ENCODE measurements around the gene DHRS12. TPM values are rescaled to one million over a fixed set of nuclear protein-coding genes. Genes with fewer than 3 reads are reported as not detected.
A peak's percentile ranks its signal among the peaks of the same experiment; 100 is the strongest.

DHRS12 gene
- total and polyA plus RNA-seq, 12 donors = 5.5 to 20.6 (median 10.3) TPM

DNA sequence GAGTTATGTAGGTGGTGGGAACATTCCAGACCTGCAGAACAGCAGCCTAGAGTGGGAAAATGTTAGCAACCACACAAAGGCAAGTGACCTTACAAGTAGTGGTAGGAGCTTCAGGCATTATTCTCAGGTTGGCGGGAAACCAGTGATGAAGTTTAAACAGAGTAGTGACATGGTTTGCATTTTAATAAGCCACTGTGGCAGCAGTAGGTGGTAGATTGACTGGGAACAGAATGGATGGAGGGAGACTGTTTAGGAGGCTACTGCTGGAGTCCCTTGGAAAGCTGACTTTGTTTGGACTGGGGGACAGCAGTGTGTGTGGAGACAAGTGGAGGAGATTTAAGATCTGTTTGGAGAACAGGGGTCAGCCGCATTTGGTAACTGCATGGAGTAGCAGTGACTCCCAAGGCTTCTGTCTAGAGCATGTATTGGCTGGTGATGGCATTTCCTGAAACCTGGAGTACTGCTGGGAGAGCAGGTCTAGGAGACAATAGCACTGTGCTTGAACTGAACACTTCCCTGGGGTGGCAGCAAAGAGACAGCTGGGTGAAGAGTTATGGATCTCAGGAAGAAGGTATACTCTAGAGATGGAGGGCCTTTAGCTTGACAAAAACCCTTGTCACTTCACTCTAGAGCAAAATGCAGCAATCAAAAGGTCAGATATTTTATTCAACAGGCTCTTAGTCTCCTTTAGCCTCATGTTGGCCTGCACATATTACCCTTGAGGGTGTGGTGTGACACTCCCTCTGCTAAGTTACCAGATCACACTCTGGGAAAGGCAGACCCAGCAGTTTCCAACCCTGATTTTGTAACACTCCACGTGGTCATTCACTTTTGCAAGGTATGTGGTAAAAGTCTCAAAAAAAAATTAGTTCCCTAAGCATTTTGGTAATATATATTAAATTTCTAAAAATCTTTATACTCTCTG lies 70.3 kb downstream of the DHRS12 start:
- no peak for ATAC-seq
- intact Hi-C loops (cut with DNase I) = loop anchor here in 9 of 10 donors (5.0 to 10.0 kb wide), 9 partner anchors 146 to 301 kb away; partner anchors contain the start of genes INTS6 (in 3 of the 9) and WDFY2 (in 2 of the 9)
- DNase-seq = no peak
- Histone ChIP-seq H3K4me3 (no peak overlapping the region), H3K27ac (no peak overlapping the region), H3K9me3 (no peaks in the 10 kb centered on the region), H3K27me3 (no peaks in the 10 kb centered on the region), H3K36me3 (peaks cover 0 to 31% (median 0%) of the 10 kb centered on the region in 9 donors), H3K4me1 (peaks cover 0 to 32% (median 16%) of the 10 kb centered on the region in 9 donors)
- no peak for TF ChIP-seq CTCF (IDR thresholded peaks at IDR 0.05)
- 83 to 85% methylated on average over 3 of the region's 3 CpGs for WGBS, 2 donors

DNA sequence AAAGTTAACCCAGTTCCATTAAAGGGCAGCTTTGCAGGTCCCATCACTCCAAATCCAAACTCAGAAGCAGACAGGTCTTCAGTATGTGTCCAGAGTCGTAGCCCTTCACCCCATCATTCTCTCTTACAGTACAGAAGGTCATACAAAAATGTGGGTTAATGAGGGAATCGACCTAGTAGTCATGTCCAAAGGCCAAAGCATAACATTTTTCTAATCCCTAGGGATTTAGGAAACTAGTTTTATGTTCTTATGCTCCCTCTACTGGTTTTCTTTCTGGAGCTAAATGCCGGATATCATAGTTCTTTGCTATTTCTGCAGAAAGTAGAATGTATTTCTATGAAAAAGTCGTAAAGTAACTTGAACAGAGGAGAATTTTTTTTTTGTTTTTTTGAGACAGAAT lies 72.2 kb downstream of the DHRS12 start:
- DNase-seq (no peak), ATAC-seq (peak in 7 of 8 donors; percentile 12 to 50 (median 41))
- Histone ChIP-seq H3K36me3 (peaks cover 0 to 40% (median 0%) of the 10 kb centered on the region in 9 donors), H3K9me3 (no peaks in the 10 kb centered on the region), H3K27me3 (no peaks in the 10 kb centered on the region), H3K4me1 (peaks cover 0 to 46% (median 21%) of the 10 kb centered on the region in 9 donors), H3K27ac (peak overlapping the region in 3 of 10 donors; percentile 34 to 71 (median 59)), H3K4me3 (no peak overlapping the region)
- intact Hi-C loops (cut with DNase I) = loop anchor here in 9 of 10 donors (2.0 to 10.0 kb wide), 10 partner anchors 144 to 299 kb away; partner anchors contain the start of genes INTS6 (in 3 of the 9) and WDFY2 (in 3 of the 9)
- TF ChIP-seq CTCF (IDR thresholded peaks at IDR 0.05) = peak; percentile 6 to 68 (median 45)
- WGBS, 2 donors = 51 to 68% methylated on average over 4 of the region's 4 CpGs

DNA sequence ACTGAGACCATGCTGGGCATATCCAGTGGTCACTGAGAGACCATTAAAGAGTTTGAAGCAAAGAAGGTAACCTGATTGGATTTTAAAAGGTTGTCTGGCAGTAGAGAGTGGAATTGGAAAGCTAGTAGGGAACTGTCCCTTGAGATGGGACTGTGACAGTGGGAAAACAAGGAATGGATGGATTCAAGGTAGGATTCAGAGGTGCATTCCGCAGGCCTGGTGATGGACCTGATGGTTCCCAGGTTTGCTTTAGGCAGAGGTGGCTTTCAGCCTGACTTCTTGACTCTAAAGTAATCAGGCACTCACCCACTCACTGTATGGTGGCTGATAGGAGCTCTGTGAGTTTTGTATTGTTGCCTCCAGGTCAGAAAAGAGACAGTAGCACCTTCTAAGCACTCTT lies 73.0 kb downstream of the DHRS12 start:
- Histone ChIP-seq H3K4me3 (no peak overlapping the region), H3K27me3 (no peaks in the 10 kb centered on the region), H3K36me3 (peaks cover 0 to 42% (median 0%) of the 10 kb centered on the region in 9 donors), H3K4me1 (peaks cover 0 to 54% (median 27%) of the 10 kb centered on the region in 9 donors), H3K27ac (peak overlapping the region in 8 of 10 donors; percentile 19 to 80 (median 60)), H3K9me3 (no peaks in the 10 kb centered on the region)
- WGBS, 2 donors = 97 to 100% methylated on average over 1 of the region's 1 CpG
- DNase-seq (no peak), ATAC-seq (no peak)
- no peak for TF ChIP-seq CTCF (IDR thresholded peaks at IDR 0.05)
- intact Hi-C loops (cut with DNase I) = loop anchor here in 9 of 10 donors (2.0 to 10.0 kb wide), 10 partner anchors 144 to 299 kb away; partner anchors contain the start of genes INTS6 (in 3 of the 9) and WDFY2 (in 3 of the 9)

GRCh38 chr13:51729866-51730553 lies 74.0 kb downstream of the DHRS12 start:
- H3K9me3 ChIP-seq = no peaks in the 10 kb centered on the region
- 62 to 67% methylated on average over 11 of the region's 11 CpGs for WGBS, 2 donors
- H3K36me3 ChIP-seq = peaks cover 0 to 39% (median 0%) of the 10 kb centered on the region in 9 donors
- ATAC-seq = peak; percentile 43 to 80 (median 64)
- no peak for TF ChIP-seq CTCF (IDR thresholded peaks at IDR 0.05)
- peaks cover 0 to 56% (median 27%) of the 10 kb centered on the region in 9 donors for H3K4me1 ChIP-seq
- DNase-seq = no peak
- H3K27ac ChIP-seq = peak overlapping the region; percentile 19 to 80 (median 58)
- peak overlapping the region in 1 of 10 donors; percentile 6 for H3K4me3 ChIP-seq
- intact Hi-C loops (cut with DNase I) = loop anchor here (2.0 to 10.0 kb wide), 13 partner anchors 115 to 298 kb away; partner anchors contain the start of genes INTS6 (in 5 of the 10) and WDFY2 (in 5 of the 10)
- H3K27me3 ChIP-seq = no peaks in the 10 kb centered on the region
